ENCODE data around the gene ZFAND3.
A peak's percentile ranks its signal among the peaks of the same experiment; 100 is the strongest.

Gene ZFAND3

DNA sequence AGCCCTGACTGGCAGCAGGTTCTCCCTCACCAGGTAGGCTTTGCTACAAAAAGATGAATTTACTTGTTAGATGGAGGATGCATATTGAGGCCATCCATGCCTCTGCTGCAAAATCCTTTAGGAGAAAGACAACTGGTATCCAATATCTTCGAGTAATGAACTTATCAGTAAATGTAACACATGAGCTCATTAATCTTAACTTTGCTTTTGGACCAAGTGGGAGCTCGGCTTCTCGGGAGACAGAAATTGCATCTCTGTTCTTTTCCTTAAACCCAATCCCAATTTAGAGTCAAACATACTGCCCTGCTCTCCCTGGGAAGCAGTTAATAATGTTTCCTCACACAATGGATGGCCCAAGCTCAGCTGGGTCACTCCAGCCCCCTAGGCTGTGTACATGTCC, 330.5 kb downstream of the ZFAND3 start:
- DNase-seq = peak in 2 of 42 donors; percentile 12 to 28
- intact Hi-C loops (cut with DNase I) = no loop called here

GRCh38 chr6:38150681-38151296, 331.3 kb downstream of the ZFAND3 start:
- DNase-seq = peak in 7 of 42 donors; percentile 1 to 39 (median 15)
- intact Hi-C loops (cut with DNase I) = no loop called here

DNA sequence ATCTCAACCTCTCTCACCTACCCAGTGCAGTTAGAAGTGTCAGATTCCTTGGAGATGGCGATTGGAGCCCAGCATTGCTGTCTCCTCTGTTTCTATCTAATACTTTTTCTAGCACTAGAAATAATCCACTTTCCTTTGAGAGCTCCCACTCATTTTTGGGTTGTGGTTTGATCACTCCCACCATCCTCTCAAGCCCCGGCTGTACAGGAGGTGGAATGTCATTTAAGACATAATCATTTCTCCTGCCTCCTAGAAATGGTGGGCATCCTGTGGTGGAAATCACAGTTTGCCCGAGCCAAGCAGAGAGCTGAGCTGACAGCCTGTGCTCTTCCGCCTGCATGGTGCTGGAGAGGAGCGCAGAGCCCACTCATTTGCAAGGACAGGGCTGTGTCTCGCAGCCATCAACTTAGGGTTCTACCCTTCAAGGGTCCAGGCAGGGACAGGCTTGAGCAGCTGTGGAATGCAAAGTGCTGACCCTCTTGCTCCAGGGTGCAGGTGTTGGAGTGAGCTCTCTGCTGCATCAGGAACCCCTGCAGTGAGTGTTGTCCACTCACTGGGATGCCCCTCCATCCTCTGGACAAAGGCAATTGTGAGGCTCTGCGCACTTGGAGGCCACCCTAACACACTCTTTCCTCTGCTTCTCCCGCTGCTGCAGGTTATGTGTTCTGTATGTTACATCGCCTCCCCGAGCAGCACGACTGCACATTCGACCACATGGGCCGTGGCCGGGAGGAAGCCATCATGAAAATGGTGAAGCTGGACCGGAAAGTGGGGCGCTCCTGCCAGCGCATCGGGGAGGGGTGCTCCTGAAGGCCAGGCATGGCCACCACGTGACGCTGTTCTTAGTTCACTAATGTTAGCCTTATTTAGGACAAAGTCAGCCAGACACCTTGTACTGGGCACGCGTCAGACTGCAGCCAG, 332.3 kb downstream of the ZFAND3 start:
- intact Hi-C loops (cut with DNase I) = no loop called here
- DNase-seq = peak in 9 of 42 donors; percentile 3 to 57 (median 25)

DNA sequence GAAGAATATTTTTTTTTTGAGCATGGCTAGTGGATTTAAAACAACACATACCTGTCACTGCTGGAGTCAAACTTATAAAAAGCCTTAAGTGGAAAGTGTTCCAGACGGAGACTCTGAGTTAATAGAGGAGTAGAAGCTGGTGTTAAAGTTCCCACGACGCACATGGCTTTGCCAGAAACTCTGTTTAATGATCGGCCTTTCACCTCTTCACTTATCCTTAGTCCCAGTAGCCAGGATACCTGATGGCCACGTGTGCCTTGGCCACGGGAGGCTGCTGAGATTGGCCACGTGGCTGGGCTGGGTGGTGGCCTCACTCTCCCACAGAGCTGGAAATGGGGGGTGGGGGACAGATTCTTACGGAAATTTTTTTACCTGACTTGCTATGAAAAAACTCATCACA, 333.1 kb downstream of the ZFAND3 start:
- intact Hi-C loops (cut with DNase I) = no loop called here

DNA sequence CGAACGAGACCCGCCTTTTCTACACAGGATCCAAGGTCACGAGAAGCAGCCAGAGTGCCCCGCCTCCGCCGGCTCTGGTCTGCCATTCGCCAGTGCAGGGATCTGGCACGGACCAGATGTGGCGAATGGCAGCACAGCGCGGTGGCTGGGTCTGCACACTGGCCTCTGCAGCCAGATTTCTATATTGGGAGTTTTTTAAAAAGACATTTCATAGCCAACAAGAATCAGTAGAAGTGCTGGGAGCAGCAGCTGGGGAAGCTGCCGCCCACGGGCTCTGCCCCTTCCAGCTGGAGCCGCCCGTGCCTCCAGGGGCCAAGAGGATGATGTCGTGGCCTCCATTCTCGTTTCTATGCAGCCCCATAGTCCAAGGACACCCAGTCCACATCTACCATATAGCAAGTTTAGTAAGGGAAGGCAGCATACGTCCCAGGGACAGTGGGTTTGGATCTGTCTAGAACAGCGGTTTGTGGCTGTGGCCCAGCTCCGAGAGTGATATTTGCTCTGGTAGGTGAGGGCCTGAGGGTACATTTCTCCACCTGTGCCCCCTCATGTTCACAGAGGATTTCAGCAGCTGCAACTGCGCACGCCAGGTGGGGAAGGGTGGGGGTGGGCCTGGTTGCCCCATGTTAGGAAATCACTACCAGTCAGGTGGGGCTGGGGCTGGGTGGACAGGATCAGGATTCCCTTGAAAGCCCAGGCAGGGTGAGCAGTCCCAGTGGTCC, 333.7 kb downstream of the ZFAND3 start:
- DNase-seq = peak in 9 of 42 donors; percentile 2 to 28 (median 15)
- intact Hi-C loops (cut with DNase I) = no loop called here

More for the DNA sequence above, 333.1 kb downstream of the ZFAND3 start:
- DNase-seq = peak in 6 of 42 donors; percentile 1 to 12 (median 4)

- DNase-seq = peak in 7 of 42 donors; percentile 7 to 24 (median 8)
- intact Hi-C loops (cut with DNase I) = no loop called here
Measured at GRCh38 chr6:38153798-38154345, 334.3 kb downstream of the ZFAND3 start.

GRCh38 chr6:38154731-38155130, 335.2 kb downstream of the ZFAND3 start:
- intact Hi-C loops (cut with DNase I) = no loop called here
- DNase-seq = peak in 4 of 42 donors; percentile 0 to 27 (median 18)

DNA sequence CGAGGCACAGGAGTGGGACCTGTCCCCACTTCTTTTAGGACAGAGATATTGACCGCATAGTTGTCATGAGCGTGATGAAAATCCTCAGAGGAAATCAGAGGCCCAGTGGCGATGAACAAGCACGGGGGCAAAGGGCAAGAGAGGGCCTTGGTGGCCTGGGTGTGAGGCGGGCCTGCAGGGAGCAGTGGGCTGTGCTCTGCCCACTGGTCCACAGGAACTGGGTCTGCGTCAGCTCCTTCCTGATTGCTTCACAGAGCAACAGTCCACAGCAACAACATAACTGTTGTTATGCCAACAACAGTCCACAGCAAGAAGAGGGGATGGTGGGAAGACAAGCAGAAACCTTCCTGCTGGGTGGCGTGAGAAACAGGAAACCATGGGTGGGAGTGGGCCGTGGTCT, 335.6 kb downstream of the ZFAND3 start:
- intact Hi-C loops (cut with DNase I) = no loop called here
- peak in 1 of 42 donors; percentile 16 for DNase-seq

DNA sequence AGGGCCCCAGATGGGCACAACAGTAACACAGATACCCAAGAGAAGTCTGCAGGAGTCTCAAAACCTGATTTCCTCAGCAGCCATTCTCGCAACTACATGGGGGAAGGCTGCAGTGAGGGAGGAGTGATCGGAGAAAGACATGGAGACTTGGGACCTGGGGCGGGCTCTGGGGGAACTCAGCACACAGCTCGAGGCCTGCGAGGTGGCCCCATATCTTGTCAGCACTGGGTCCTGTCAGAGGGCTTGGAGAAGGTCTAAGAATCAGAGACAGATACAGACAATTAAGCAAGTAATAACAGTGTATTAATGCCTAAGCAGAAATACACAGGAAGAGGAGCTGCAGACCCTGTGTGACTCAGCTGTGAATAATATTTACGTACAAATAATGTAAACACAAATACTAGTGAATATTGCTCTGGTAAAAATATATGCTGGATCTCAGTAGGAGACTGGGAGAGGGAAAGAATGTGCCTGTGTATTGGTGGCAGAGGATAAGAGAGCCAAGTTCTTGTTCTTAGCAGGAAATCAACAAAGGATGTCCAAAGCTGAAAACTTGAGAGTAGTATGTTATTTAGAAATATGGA, 336.2 kb downstream of the ZFAND3 start:
- peak in 1 of 42 donors; percentile 12 for DNase-seq
- intact Hi-C loops (cut with DNase I) = no loop called here

GRCh38 chr6:38156818-38157565, 337.5 kb downstream of the ZFAND3 start:
- DNase-seq = no peak
- intact Hi-C loops (cut with DNase I) = no loop called here

DNA sequence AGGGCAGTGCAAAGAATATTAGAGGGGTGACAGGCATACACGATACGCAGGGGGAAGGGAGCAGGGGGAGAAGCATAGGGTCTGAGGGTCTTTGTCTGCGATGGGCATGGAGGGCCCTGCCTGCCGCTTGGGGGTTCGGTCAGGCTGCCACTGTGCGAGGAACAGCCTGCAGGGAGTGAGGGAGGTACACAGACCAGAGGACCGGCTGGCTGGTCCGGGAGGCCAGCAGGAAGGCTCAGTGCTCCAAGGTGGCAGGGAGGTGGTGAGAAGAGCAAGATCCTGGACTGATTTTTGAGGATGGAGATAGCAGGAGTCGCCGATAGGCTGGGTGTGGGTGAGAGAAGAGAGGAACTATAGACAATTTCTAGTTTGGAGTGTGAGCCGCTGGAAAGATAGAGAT, 338.4 kb downstream of the ZFAND3 start:
- intact Hi-C loops (cut with DNase I) = no loop called here
- DNase-seq = no peak

- DNase-seq = no peak
- intact Hi-C loops (cut with DNase I) = no loop called here
Measured at GRCh38 chr6:38158762-38159350, 339.3 kb downstream of the ZFAND3 start.

- intact Hi-C loops (cut with DNase I) = no loop called here
- DNase-seq = no peak
Measured at GRCh38 chr6:38159596-38159995, 340.1 kb downstream of the ZFAND3 start.

DNA sequence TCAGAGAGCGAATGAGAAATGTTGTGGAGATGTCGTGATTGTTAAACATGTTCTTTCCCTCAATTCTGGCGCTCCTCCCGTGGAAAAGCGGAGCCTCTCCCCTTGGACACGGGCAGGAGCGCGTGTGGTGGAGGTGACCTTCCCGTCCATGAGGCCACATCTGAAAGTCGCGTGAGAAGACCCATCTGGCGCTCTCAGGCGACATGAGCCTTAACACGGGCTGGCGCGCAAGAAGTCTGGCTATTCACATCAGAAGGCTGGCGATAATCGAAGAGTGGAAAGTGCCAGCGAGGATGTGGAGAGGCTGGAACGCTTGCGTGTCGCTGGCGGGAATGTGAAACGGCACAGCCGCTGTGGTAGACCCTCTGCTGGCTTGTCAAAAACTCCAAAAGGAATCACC, 341.3 kb downstream of the ZFAND3 start:
- no peak for DNase-seq

DNA sequence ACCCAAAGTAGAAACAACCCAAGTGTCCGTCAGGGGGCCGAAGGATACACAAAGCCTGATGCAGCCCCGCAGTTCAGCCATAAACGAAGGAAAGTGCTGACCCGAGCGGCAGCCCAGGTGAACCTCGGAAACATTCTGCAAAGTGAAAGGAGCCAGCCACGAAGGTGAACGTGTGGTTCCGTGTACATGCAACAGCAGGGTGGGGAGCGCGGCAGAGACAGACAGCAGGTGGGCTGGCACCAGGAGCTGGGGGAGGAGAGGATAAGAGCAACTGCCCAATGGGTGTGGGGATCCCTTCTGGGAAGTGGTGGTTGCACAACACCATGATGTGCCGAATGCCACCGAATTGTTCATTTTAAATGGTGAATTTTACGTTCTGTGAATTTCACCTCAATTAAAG, 341.8 kb downstream of the ZFAND3 start:
- DNase-seq = no peak
- intact Hi-C loops (cut with DNase I) = no loop called here

More for the DNA sequence above, 341.3 kb downstream of the ZFAND3 start:
- intact Hi-C loops (cut with DNase I) = no loop called here

- intact Hi-C loops (cut with DNase I) = no loop called here
- DNase-seq = no peak
Measured at GRCh38 chr6:38161754-38162492, 342.4 kb downstream of the ZFAND3 start.

- intact Hi-C loops (cut with DNase I) = no loop called here
- DNase-seq = no peak
Measured at GRCh38 chr6:38162493-38163185, 343.1 kb downstream of the ZFAND3 start.

Measured in head of caudate nucleus (tissue), 42 donors.